Mesothelial cell of epicardium (in vitro differentiated cells): ENCODE measurements around the gene IGF2BP3. TPM values are rescaled to one million over a fixed set of nuclear protein-coding genes. Genes with fewer than 3 reads are reported as not detected.

ENCODE experiments used
- DNase-seq, 2 experiments: peaks; one replicate each; pipeline ENCODE4 v3.0.0; 2021; ENCODE audit warnings: low spot score in 2 of 2; ENCODE audit not compliant: unreplicated experiment in 2 of 2
- H3K27ac Mint-ChIP-seq: 2 replicates; pipeline ENCODE4 v1.8.0; 2021; ENCODE audit warnings: mixed read lengths
- H3K27me3 Mint-ChIP-seq: 2 replicates; pipeline ENCODE4 v1.8.0; 2021; ENCODE audit warnings: low read depth, mixed read lengths
- H3K36me3 Mint-ChIP-seq: 2 replicates; pipeline ENCODE4 v1.8.0; 2021; ENCODE audit warnings: mixed read lengths
- H3K4me1 Mint-ChIP-seq: 2 replicates; pipeline ENCODE4 v1.8.0; 2021; ENCODE audit warnings: mixed read lengths
- H3K4me3 Mint-ChIP-seq: 2 replicates; pipeline ENCODE4 v1.8.0; 2021; ENCODE audit warnings: mild to moderate bottlenecking, moderate library complexity, mixed read lengths
- H3K9me3 Mint-ChIP-seq: 2 replicates; pipeline ENCODE4 v1.8.0; 2021; ENCODE audit warnings: mixed read lengths
- total RNA-seq: library from RNA; stranded (reverse); gene quantifications from 3 replicates; pipeline ENCODE4 v1.2.1, GENCODE V29; 2021
- TF ChIP-seq, protein P1 (sequence below): fragments of 200-600 bp; sonication (generic); IDR thresholded peaks from one replicate; pipeline ENCODE4 v1.5.0; 2021; ENCODE audit warnings: antibody characterized with exemption; ENCODE audit not compliant: unreplicated experiment

The IGF2BP3 gene
- total RNA-seq, 1 donor from 2014 or later = 91.3 TPM

DNA sequence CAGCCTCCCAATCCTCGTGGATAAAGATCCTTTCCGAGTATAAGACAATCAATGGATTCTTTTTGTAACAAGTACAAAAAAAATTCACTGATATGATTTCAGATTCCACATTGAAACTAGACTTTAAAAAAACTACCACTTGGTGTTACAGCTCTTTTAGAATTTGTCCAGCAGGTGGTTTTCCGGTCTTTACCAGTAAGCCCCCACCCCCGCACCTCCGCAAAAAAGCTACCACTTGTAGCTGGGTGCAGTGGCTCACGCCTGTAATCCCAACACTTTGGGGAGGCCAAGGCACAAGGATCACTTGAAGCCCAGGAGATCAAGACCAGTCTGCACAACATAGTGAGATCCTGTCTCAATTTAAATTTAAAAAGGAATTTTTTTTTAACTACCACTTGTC lies 19.8 kb downstream of the IGF2BP3 start:
- DNase-seq = no peak
- TF ChIP-seq, protein P1, sequence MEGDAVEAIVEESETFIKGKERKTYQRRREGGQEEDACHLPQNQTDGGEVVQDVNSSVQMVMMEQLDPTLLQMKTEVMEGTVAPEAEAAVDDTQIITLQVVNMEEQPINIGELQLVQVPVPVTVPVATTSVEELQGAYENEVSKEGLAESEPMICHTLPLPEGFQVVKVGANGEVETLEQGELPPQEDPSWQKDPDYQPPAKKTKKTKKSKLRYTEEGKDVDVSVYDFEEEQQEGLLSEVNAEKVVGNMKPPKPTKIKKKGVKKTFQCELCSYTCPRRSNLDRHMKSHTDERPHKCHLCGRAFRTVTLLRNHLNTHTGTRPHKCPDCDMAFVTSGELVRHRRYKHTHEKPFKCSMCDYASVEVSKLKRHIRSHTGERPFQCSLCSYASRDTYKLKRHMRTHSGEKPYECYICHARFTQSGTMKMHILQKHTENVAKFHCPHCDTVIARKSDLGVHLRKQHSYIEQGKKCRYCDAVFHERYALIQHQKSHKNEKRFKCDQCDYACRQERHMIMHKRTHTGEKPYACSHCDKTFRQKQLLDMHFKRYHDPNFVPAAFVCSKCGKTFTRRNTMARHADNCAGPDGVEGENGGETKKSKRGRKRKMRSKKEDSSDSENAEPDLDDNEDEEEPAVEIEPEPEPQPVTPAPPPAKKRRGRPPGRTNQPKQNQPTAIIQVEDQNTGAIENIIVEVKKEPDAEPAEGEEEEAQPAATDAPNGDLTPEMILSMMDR = no peak
- no peak overlapping the region for H3K27ac Mint-ChIP-seq
- peaks cover 11% of the 10 kb centered on the region for H3K36me3 Mint-ChIP-seq
- no peaks in the 10 kb centered on the region for H3K9me3 Mint-ChIP-seq
- H3K4me3 Mint-ChIP-seq = no peak overlapping the region
- H3K27me3 Mint-ChIP-seq = no peaks in the 10 kb centered on the region
- peaks cover 13% of the 10 kb centered on the region for H3K4me1 Mint-ChIP-seq

DNA sequence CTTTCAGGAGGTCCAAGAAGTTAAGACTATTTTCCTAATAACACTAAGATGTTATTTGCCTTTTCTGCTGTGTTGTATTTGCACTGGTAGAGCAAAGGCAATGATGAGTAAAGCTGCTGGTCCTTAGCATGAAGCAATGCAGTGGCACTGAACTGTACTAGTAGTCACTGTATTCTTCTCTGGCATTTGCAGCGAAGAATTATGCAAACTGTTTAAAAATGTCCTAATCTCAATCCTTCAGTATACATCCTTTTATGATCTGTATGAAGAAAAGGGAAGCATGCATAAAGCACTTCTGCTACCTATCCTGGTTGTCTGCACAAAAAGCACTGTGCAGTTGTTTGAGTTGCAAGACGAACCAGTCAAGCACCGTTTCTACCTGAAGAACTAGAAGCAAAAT lies 20.4 kb downstream of the IGF2BP3 start:
- Mint-ChIP-seq H3K9me3 (no peaks in the 10 kb centered on the region), H3K4me3 (no peak overlapping the region), H3K27ac (no peak overlapping the region), H3K27me3 (no peaks in the 10 kb centered on the region), H3K4me1 (peaks cover 8% of the 10 kb centered on the region), H3K36me3 (peaks cover 11% of the 10 kb centered on the region)
- TF ChIP-seq, protein P1 = no peak
- DNase-seq = no peak

DNA sequence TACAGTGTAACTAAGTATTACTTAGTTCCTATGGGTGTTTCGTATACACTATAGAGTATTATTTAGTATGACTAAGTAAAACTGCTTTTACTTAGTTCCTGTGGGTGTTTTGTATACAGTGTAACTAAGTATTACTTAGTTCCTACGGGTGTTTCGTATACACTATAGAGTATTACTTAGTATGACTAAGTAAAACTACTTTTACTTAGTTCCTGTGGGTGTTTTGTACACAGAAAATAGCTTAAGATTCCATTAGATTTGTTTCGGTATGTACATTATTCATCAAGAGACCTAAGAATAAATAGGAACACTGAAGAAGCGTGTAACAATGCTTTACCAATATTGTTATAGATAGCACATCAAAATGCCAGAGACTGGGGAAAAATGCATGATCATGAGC lies 25.0 kb downstream of the IGF2BP3 start:
- Mint-ChIP-seq H3K4me1 (no peaks in the 10 kb centered on the region), H3K4me3 (no peak overlapping the region), H3K27me3 (no peaks in the 10 kb centered on the region), H3K9me3 (no peaks in the 10 kb centered on the region), H3K27ac (peak overlapping the region; percentile 5), H3K36me3 (peaks cover 15% of the 10 kb centered on the region)
- DNase-seq = no peak
- TF ChIP-seq, protein P1 = no peak

DNA sequence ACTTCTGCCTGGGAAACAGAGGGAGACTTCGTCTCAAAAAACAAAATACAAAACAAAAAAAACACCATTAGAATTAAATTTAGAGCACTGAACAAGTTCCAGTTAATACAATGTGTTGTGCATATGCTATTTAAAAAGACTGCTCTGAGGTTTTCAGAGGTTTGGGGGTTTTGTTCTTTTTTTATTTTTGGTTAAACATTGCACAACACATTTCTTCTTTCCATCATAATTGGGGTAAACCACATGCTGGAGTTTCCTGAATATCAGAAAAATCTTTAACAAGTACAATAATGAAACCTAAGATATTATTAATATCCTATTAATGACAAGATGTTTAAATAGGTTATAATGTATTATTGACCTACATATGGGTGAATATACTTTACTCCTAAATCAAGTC lies 26.3 kb downstream of the IGF2BP3 start:
- peaks cover 19% of the 10 kb centered on the region for H3K36me3 Mint-ChIP-seq
- no peak overlapping the region for H3K27ac Mint-ChIP-seq

DNA sequence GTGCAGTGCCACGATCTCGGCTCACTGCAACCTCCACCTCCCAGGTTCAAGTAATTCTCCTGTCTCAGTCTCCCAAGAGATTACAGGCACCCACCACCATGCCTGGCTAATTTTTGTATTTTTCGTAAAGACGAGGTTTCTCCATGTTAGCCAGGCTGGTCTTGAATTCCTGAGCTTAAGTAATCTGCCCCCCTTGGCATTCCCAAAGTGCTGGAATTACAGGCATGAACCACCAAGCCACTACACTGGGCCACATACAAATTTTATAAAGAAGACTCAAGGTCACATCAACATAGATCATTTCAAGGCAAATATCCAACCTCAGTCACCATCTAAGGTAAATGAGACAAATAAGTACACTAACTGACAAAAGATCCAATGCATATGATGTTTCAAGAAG lies 32.1 kb downstream of the IGF2BP3 start:
- no peak overlapping the region for H3K4me3 Mint-ChIP-seq
- no peaks in the 10 kb centered on the region for H3K9me3 Mint-ChIP-seq
- peaks cover 12% of the 10 kb centered on the region for H3K36me3 Mint-ChIP-seq
- H3K4me1 Mint-ChIP-seq = peaks cover 9% of the 10 kb centered on the region
- no peak for DNase-seq
- H3K27me3 Mint-ChIP-seq = no peaks in the 10 kb centered on the region
- TF ChIP-seq, protein P1 = no peak
- H3K27ac Mint-ChIP-seq = no peak overlapping the region

More for the DNA sequence above, 26.3 kb downstream of the IGF2BP3 start:
- no peak for DNase-seq
- Mint-ChIP-seq H3K4me1 (no peaks in the 10 kb centered on the region), H3K9me3 (no peaks in the 10 kb centered on the region), H3K4me3 (no peak overlapping the region), H3K27me3 (no peaks in the 10 kb centered on the region)
- TF ChIP-seq, protein P1 = no peak
